HepG2 (cell line): ENCODE results near the gene SP5. TPM values are rescaled to one million over a fixed set of nuclear protein-coding genes. Genes with fewer than 3 reads are reported as not detected.
A peak's percentile ranks its signal among the peaks of the same experiment; 100 is the strongest.

Experiments used
- AHR ChIP-seq: IDR thresholded peaks from 2 replicates; pipeline ENCODE4 v1.6.1; 2018; ENCODE audit warnings: missing genetic modification reagents, missing compliant biosample characterization
- CSRNP1 ChIP-seq: sonication (generic); formaldehyde crosslinking; IDR thresholded peaks from 2 replicates; pipeline ENCODE4 v1.8.1; 2023; ENCODE audit warnings: mild to moderate bottlenecking, missing genetic modification reagents
- EED ChIP-seq: sonication (generic); formaldehyde crosslinking; IDR thresholded peaks from 2 replicates; pipeline ENCODE4 v1.5.0; 2020; ENCODE audit warnings: mild to moderate bottlenecking, missing genetic modification reagents
- ELF4 ChIP-seq: sonication (generic); formaldehyde crosslinking; IDR thresholded peaks from 2 replicates; pipeline ENCODE4 v1.5.0; 2020; ENCODE audit warnings: missing genetic modification reagents, mild to moderate bottlenecking, moderate library complexity, borderline replicate concordance
- GATAD1 ChIP-seq: IDR thresholded peaks from 2 replicates; pipeline ENCODE4 v1.6.1; 2016; ENCODE audit warnings: missing genetic modification reagents, missing compliant biosample characterization
- HOXA3 ChIP-seq: sonication (generic); formaldehyde crosslinking; IDR thresholded peaks from 2 replicates; pipeline ENCODE4 v1.5.0; 2020; ENCODE audit warnings: missing genetic modification reagents
- JARID2 ChIP-seq: sonication (generic); formaldehyde crosslinking; IDR thresholded peaks from 2 replicates; pipeline ENCODE4 v1.8.1; 2023; ENCODE audit warnings: missing genetic modification reagents, inconsistent platforms; ENCODE audit not compliant: insufficient replicate concordance
- MBD4 ChIP-seq: IDR thresholded peaks from 2 replicates; pipeline ENCODE4 v1.6.1; 2012; ENCODE audit warnings: low read length, inconsistent platforms, borderline replicate concordance
- NFE2L1 ChIP-seq: sonication (generic); formaldehyde crosslinking; IDR thresholded peaks from 2 replicates; pipeline ENCODE4 v1.4.0; 2020; ENCODE audit warnings: missing genetic modification reagents, mild to moderate bottlenecking, borderline replicate concordance
- NR2F1 ChIP-seq, 2 experiments: fragments of 450-650 bp in 1 of 2; formaldehyde crosslinking in 1 of 2; IDR thresholded peaks; 2 replicates each; pipeline versions ENCODE4 v1.5.0 to v1.6.1; 2016 to 2020; ENCODE audit warnings: mild to moderate bottlenecking in 1 of 2, missing compliant biosample characterization in 1 of 2, missing genetic modification reagents in 1 of 2, moderate library complexity in 1 of 2
- RELA ChIP-seq: sonication (generic); formaldehyde crosslinking; IDR thresholded peaks from 2 replicates; pipeline ENCODE4 v1.4.0; 2020; ENCODE audit warnings: missing genetic modification reagents
- SSRP1 ChIP-seq: IDR thresholded peaks from 2 replicates; pipeline ENCODE4 v1.6.1; 2016; ENCODE audit warnings: control low read depth
- TEAD2 ChIP-seq: sonication (generic); formaldehyde crosslinking; IDR thresholded peaks from 2 replicates; pipeline ENCODE4 v1.9.0; 2021; ENCODE audit warnings: missing genetic modification reagents
- ZBTB14 ChIP-seq: sonication (generic); formaldehyde crosslinking; IDR thresholded peaks from 2 replicates; pipeline ENCODE4 v1.4.0; 2020; ENCODE audit warnings: missing genetic modification reagents
- ZBTB39 ChIP-seq: sonication (generic); formaldehyde crosslinking; IDR thresholded peaks from 2 replicates; pipeline ENCODE4 v1.5.0; 2020; ENCODE audit warnings: missing genetic modification reagents
- ZNF276 ChIP-seq: sonication (generic); formaldehyde crosslinking; IDR thresholded peaks from 2 replicates; pipeline ENCODE4 v1.4.0; 2020; ENCODE audit warnings: mild to moderate bottlenecking, low read depth, missing genetic modification reagents
- ZNF282 ChIP-seq: fragments of 450-650 bp; IDR thresholded peaks from 2 replicates; pipeline ENCODE4 v1.6.1; 2018; ENCODE audit not compliant: partially characterized antibody
- ZNF354B ChIP-seq: sonication (generic); formaldehyde crosslinking; IDR thresholded peaks from 2 replicates; pipeline ENCODE4 v1.8.0; 2022; ENCODE audit warnings: mild to moderate bottlenecking, missing genetic modification reagents
- ZNF562 ChIP-seq: sonication (generic); formaldehyde crosslinking; IDR thresholded peaks from 2 replicates; pipeline ENCODE4 v1.8.0; 2022; ENCODE audit warnings: missing genetic modification reagents, borderline replicate concordance
- ZNF740 ChIP-seq: sonication (generic); formaldehyde crosslinking; IDR thresholded peaks from 2 replicates; pipeline ENCODE4 v1.4.0; 2020; ENCODE audit warnings: missing genetic modification reagents
- ZNF761 ChIP-seq: sonication (generic); formaldehyde crosslinking; conservative IDR thresholded peaks from 2 replicates; pipeline ENCODE4 v1.4.0; 2020; ENCODE audit warnings: mild to moderate bottlenecking, missing genetic modification reagents
- ZSCAN21 ChIP-seq: sonication (generic); formaldehyde crosslinking; IDR thresholded peaks from 2 replicates; pipeline ENCODE4 v1.8.0; 2022; ENCODE audit warnings: mild to moderate bottlenecking, missing genetic modification reagents, moderate library complexity, borderline replicate concordance
- polyA plus RNA-seq, 8 experiments: library from polyadenylated mRNA; depleted of rRNA in 3 of 8; stranded (reverse) in 7 of 8; unstranded in 1 of 8; fragments of >200 nt; fragmentation: Illumina TruSeq in 4 of 8; extraction: Trizol in 4 of 8; gene quantifications; 2 replicates each; pipeline versions ENCODE4 v1.2.1 to v1.2.3, GENCODE V29; 2011 to 2016; ENCODE audit warnings: low read depth in 4 of 8, missing spikeins in 1 of 8, mixed read lengths in 1 of 8; ENCODE audit not compliant: insufficient read depth in 1 of 8
- total RNA-seq, 5 experiments: library from RNA; depleted of rRNA; stranded (reverse); fragments of >200 nt; fragmentation: Illumina TruSeq; extraction: Trizol; gene quantifications; 2 replicates each; pipeline ENCODE4 v1.2.3, GENCODE V29; 2016; ENCODE audit warnings: low read depth in 1 of 5

Gene SP5
- total and polyA plus RNA-seq, 2 of the 13 experiments (the other 11 are each of a cell fraction or from before 2014, with no cell fraction given) = 50.8 to 119 TPM

- no peak for TF ChIP-seq ZNF282
- TF ChIP-seq ZBTB39 (CRISPR knock-in tag) = peak; percentile 71; the same call in 1 of the 2 replicates
- no peak for TF ChIP-seq MBD4
- peak; percentile 80; the same call in 1 of the 2 replicates for TF ChIP-seq NFE2L1 (CRISPR knock-in tag)
- no peak; the same call in 1 of the 2 replicates for TF ChIP-seq TEAD2 (CRISPR knock-in tag)
- peak in 1 of 2 experiments; percentile 24; a peak in 1 of 4 replicates for TF ChIP-seq NR2F1 (CRISPR knock-in tag; IDR thresholded peaks at IDR 0.05)
- peak; percentile 29 for TF ChIP-seq JARID2 (CRISPR knock-in tag)
- no peak for TF ChIP-seq ZNF354B (CRISPR knock-in tag)
- peak; percentile 97 for TF ChIP-seq SSRP1 (CRISPR knock-in tag)
- peak; percentile 83; the same call in 1 of the 2 replicates for TF ChIP-seq ZNF562 (CRISPR knock-in tag)
- peak; percentile 27; the same call in 1 of the 2 replicates for TF ChIP-seq ZBTB14 (CRISPR knock-in tag)
- TF ChIP-seq RELA (CRISPR knock-in tag) = 0 out of 2 replicates have a peak, but pooled peaks have one; percentile 73
- no peak; the same call in none of the 2 replicates for TF ChIP-seq AHR (CRISPR knock-in tag)
- no peak for TF ChIP-seq ELF4 (CRISPR knock-in tag)
- TF ChIP-seq CSRNP1 (CRISPR knock-in tag) = no peak; the same call in 1 of the 2 replicates
- peak; percentile 66 for TF ChIP-seq HOXA3 (CRISPR knock-in tag)
- TF ChIP-seq GATAD1 = no peak
- TF ChIP-seq ZSCAN21 (CRISPR knock-in tag) = peak; percentile 98
- peak; percentile 93; the same call in 1 of the 2 replicates for TF ChIP-seq ZNF276 (CRISPR knock-in tag)
- TF ChIP-seq EED (CRISPR knock-in tag) = peak; percentile 95
- TF ChIP-seq ZNF761 (CRISPR knock-in tag) = peak; percentile 90
- 0 out of 2 replicates have a peak, but pooled peaks have one; percentile 16 for TF ChIP-seq ZNF740 (CRISPR knock-in tag)
These were observed 1.9 kb downstream of the SP5 start (continued) for GRCh38 chr2:170716851-170717598.
